HG02884 (cell line): ENCODE measurements around the gene IGFBP6.

Source experiments
- ATAC-seq: cut with Tn5 transposase; IDR thresholded peaks from one replicate; pipeline ENCODE4 v1.9.1; 2021; ENCODE audit warnings: mild to moderate bottlenecking, moderate library complexity; ENCODE audit not compliant: unreplicated experiment

IGFBP6 gene

DNA sequence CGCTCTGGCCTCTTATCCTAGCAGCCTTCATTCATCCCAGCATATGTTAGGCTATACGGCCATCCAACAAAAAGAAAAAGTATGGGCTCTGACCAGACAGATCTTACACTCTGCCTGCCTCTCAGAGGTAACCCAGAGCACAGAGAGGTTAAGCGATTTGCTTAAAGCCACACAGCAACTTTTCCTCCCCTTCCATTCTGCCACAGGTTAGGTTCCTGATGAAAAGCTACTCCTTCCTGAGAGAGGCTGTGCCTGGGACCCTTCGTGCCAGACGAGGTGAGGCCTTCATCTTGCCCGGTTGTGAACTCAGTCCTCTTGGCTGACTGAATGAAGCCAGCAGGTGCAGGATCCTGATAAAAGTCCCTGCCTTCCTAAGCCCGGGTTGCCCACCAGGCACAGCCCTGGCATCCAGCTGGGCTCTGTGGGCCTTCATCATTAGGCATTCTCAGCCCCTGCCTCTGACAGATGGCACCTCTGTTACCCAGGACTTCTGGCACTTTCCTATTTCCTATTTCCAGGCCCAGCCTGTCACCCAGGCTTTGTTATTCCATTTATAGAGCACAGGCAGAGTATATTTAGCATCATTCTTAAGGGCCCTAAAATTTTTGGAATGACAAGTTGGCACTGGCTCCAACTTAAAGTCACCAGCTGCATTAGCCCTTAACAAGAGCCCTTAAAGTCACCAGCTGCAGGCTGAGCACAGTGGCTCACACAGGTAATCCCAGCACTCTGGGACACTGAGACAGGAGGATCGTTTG is 18.6 kb downstream of the IGFBP6 start:
- no peak for ATAC-seq

GRCh38 chr12:53118751-53119300 is 21.4 kb downstream of the IGFBP6 start:
- no peak for ATAC-seq

DNA sequence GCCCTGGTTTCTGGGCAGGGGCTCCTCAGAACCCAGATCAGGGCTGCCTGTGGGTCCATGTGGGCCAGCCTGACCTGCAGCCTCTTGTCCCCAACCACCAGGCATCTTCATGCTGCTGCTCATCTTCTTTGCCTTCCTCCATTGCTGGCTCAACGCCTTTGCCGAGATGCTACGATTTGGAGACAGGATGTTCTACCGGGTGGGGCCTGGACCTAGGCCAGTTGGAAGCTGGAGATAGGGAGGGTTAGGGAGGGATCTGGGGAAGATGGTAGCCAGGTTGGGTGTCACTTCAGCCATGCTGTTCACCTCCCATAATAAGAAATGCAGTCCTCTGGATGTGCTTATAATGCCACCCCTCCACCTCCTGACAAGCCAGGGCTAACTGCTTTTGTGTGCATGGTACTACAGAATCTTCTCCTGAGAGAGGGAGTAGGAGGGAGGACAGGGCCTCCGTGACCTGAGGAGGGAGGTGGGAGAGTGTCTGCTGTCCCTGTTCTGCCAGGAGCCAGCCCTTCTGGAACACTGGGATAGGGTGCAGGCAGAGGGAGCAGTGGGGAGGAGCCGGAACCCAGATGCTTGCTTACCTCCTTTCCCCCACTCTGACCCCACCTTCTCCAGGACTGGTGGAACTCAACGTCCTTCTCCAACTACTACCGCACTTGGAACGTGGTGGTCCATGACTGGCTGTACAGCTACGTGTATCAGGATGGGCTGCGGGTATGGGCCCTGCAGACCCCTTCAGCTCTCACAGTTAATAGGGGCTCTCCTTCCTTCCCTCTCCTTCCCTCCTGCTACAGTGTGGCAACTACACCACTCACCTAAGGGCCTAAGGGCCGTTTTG is 23.4 kb downstream of the IGFBP6 start:
- no peak for ATAC-seq

DNA sequence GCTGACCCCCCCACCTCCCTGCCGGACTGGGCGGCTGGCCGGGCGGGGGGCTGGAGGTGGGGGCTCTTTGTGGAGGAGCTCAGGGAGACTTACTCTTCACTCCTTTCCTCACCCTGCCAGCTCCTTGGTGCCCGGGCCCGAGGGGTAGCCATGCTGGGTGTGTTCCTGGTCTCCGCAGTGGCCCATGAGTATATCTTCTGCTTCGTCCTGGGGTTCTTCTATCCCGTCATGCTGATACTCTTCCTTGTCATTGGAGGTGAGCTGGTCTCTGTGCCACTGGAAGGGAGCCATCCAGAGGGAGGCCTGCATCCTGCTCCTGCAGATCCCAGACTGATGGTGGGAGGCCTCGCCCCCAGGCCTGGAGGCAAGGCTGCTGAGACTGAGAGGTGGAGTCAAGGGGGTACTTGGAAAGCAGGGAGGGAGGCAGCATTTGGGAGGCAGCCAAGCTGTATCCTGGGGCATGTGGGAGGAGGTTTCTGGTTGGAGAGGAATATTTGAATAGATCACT is 25.5 kb downstream of the IGFBP6 start:
- ATAC-seq, result no peak

- no peak for ATAC-seq
Observed at GRCh38 chr12:53123578-53124351, 26.3 kb downstream of the IGFBP6 start.

DNA sequence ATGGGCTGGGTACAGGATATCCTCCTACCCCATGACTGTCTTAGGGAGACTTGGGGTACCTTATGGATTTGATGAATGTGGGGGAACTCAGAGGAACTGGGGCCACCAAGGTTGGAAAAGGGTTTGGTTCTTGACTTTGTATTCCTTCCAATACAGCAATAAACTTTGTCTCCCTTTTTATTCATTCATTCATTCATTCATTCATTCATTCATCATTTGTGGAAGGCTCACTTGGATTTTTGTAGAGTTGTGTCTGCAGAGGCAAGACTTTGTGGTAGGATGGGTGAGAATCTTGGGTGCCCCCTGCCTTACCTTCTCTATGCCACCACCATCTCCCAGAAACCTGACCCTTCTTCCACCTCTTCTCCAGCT is 26.9 kb downstream of the IGFBP6 start:
- ATAC-seq, result no peak

GRCh38 chr12:53127169-53127568 is 29.7 kb downstream of the IGFBP6 start:
- ATAC-seq, result no peak

DNA sequence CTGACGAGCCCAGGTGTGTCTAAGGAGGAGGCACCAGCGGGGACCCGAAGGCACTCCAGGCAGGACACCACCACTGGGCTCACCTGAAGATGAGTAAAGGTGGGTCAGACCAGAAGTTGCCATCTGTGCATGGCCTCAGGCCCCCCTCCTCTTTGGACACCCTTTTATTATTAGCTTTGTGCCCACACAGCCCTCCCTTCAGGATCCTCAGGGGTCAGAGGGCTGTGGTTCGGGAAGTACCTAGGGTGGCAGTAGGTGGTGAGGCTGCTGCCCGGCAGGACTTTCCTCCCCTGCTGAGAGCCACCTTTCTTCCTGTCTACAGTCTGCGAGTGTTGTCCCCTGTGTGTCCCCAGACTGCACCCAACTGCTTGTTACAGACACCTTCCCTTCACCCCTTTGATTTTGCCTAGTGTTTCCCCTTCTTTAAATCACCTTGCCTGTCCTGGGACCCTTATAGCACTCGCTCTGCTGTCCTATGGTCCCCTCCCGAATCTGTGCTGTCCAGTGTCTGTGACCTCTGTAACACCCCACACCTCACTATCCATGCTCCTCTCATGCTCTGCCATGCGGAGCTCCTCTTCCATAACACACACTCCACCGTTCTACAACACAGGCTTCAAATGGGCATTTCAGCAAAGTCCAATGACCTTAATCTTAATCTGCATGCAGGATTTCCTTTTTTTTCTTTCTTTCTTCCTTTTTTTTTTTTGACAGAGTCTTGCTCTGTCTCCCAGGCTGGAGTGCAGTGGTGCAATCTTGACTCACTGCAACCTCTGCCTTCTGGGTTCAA is 31.5 kb downstream of the IGFBP6 start:
- ATAC-seq, result no peak

DNA sequence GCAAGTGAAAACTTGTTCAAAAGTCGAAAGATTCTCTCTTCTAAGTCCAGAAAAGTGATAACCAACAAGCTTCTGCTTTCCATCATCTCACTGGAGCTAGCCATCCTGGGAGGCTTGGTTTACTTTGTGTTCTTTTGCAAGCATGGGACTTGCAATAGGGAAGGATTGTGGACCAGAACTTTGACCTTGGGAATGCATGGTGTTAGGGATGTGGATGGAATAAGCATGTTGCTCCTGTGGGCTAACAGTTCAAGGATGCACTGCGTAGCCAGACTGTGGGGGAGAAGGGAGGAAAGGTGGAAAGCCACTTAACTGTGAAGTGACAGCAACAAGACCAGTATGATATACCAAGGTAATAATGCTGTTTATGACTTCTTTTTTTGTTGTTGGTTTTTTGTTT is 34.4 kb downstream of the IGFBP6 start:
- no peak for ATAC-seq

- no peak for ATAC-seq
Observed at GRCh38 chr12:53133722-53134121, 36.3 kb downstream of the IGFBP6 start.

GRCh38 chr12:53143355-53143754 is 45.9 kb downstream of the IGFBP6 start:
- no peak for ATAC-seq

DNA sequence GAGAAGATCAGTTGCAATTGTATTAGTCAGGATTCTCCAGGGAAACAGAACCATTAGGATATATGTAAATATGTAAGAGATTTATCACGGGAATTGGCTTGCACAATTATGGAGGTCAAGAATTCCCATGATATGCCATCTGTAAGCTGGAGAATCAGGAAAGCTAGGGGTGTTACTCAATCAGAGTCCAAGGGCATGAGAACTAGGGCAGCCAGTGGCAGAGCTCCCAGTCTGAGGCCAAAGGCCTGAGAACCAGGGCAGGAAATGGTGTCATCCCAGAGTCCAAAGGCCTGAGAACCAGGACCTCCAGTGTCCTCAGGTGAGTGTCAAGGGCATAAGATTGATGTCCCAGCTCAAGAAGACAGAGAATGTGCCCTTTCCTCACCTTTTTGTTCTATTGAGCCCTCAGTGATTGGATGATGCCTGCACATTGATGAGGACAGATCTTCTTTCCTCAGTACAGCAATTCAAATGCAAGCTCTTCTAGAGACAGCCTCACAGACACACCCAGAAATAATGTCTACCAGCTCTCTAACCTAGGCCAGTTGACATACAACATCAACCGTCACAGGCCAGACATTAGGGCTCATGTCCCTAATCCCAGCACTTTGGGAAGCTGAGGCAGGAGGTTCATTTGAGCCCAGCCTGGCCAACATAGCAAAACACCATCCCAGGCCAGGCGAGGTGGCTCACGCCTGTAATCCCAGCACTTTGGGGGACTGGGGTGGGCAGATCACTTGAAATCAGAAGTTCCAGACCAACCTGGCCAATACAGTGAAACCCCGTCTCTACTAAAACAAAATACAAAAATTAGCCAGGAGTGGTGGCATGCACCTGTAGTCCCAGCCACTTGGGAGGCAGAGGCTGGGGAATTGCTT is 48.2 kb downstream of the IGFBP6 start:
- no peak for ATAC-seq

GRCh38 chr12:53147181-53147580 is 49.7 kb downstream of the IGFBP6 start:
- no peak for ATAC-seq

- ATAC-seq, result no peak
Observed at GRCh38 chr12:53147653-53148052, 50.2 kb downstream of the IGFBP6 start.

DNA sequence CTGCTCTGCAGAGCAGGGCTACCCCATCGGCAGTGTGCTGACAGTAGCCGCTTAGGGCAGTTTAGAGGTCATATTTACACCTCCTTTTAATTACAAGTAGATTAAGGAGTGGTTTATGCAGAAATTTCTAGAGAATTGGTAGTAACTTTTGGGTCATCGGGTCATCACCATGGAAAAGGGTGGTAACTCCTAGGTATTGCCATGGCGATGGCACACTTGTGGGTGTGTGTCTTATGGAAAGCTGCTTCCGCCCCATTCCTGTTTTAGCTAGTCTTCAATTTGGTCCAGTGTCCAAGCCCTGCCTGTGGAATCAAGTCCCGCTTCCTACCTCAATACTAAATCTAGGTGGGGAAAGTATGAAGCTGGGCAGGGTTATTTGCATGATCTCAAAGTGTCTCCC is 53.6 kb downstream of the IGFBP6 start:
- ATAC-seq, result no peak
